Activated CD8-positive, alpha-beta memory T cell treated with anti-CD3 and anti-CD28 coated beads for 48 hours (primary cell): Measurements from ENCODE around the gene THBS3.
"Not testable (repeated sequence)": the region's sequence is repeated elsewhere in the genome, so short reads cannot be mapped to it uniquely, and the experiment has no call there.

ENCODE experiments used
- DNase-seq, 3 experiments: peaks; one replicate each; pipeline ENCODE4 v3.0.0-alpha.2; 2020; ENCODE audit warnings: low read depth in 2 of 3, low spot score in 2 of 3

THBS3 gene

DNA sequence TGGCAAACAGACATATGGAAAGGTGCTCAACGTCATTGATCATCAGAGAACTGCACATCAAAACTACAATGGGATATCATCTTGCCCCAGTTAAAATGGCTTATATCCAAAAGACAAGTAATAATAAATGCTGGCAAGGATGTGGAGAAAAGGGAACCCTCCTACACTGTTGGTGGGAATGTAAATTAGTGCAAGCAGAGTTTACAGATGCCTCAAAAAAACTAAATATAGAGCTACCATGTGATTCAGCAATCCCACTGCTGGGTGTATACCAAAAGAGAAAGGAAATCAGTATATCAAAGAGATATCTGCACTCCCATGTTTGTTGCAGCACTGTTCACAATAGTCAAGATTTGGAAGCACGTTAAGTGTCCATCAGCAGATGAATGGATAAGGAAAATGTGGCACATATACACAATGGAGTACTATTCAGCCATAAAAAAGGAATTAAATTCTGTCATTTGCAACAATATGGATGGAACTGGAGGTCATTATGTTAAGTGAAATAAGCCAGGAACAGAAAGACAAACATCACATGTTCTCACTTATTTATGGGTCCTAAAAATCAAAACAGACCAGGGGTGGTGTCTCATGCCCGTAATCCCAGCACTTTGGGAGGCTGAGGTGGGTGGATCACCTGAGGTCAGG lies 51.6 kb downstream of the THBS3 start:
- DNase-seq: not testable (repeated sequence)
